ENCODE results near the gene ASTN2.

ASTN2 gene

GRCh38 chr9:116629634-116630033, 785.2 kb downstream of the ASTN2 start:
- H3K4me3 ChIP-seq (ENCODE audit: low read depth, low read length): no peak overlapping the region
- TF ChIP-seq CTCF (IDR thresholded peaks at IDR 0.05; ENCODE audit: low read depth, low read length): no peak

DNA sequence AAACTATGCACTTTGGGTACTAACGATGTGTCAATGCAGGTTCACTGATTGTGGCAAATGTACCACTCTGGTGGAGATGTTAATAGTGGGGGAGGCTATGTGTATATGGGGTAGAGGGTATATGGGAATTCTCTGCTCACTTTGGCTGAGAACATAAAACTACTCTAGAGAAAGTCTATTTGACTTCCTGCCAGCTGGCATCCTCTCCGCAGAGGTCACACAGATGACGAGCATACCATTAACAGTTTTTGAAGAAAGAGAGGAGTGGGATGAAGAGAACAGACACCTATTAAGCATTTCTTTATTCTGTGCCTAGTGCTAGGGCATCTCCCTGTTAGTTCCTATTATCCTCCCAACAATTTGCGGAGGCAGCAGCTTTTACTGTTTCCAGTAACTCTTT, 786.1 kb downstream of the ASTN2 start:
- H3K4me3 ChIP-seq (ENCODE audit: low read depth, low read length): no peak overlapping the region
- TF ChIP-seq CTCF (IDR thresholded peaks at IDR 0.05; ENCODE audit: low read depth, low read length): no peak

- H3K4me3 ChIP-seq (ENCODE audit: low read depth, low read length): no peak overlapping the region
- TF ChIP-seq CTCF (IDR thresholded peaks at IDR 0.05; ENCODE audit: low read depth, low read length): no peak
These were observed 787.4 kb downstream of the ASTN2 start for GRCh38 chr9:116627433-116627832.

DNA sequence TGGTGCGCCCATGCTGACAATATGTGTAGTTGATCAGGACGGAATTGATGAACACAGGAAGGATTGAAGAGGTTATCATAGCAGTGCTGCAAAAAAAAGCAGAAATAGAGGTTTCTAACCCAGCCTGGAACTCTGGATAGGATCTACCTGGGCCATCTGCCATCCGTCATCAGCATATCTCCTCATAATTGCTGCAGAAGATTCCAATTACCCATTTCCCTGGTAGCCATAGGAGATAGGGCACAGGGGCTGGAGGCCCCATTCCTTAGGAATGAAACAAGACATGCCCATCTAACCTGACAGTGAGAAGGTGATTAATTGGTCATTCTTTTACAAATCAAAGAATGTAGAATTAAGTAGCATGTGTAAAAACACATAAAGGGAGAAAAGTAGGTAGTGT, 788.1 kb downstream of the ASTN2 start:
- H3K4me3 ChIP-seq (ENCODE audit: low read depth, low read length): no peak overlapping the region
- TF ChIP-seq CTCF (IDR thresholded peaks at IDR 0.05; ENCODE audit: low read depth, low read length): no peak

DNA sequence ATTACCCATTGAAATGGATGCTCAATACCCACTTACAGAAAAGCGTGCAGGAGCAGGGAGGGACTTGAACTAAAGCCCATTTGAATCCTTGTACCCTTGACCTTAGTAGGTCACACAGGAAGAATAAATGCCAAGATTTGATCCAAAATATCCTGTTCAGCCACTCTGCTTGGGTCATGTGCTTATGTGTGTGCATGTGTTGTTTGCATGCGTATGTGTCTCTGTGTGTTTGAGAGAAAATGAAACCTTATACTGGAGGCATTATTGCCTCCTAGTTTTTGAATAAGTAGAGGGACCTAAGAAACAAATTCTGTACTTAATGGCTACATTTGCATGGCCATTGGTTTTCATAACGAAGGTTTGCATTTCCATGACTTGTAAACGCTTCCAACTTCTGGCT, 791.1 kb downstream of the ASTN2 start:
- no peak overlapping the region for H3K4me3 ChIP-seq (ENCODE audit: low read depth, low read length)
- TF ChIP-seq CTCF (IDR thresholded peaks at IDR 0.05; ENCODE audit: low read depth, low read length): no peak

DNA sequence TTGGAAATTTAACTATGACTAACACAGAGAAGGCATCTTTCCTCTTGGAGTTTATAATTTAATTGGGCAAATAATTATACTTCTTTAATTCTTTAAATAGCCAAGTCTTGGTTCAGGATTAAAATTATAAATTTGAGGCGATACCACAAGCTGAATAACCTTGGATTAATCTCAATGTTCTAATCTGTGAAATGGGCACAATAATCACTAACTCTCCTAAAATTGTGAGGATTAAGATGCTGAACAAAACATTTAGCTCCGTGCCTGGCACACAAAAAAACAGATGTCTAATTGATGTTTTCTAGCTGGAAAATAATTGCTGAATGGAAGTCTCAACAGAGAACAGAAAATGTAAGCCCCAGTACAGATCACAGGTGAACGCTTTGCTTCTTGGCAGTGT, 797.5 kb downstream of the ASTN2 start:
- TF ChIP-seq CTCF (IDR thresholded peaks at IDR 0.05; ENCODE audit: low read depth, low read length): no peak
- H3K4me3 ChIP-seq (ENCODE audit: low read depth, low read length): no peak overlapping the region

GRCh38 chr9:116616304-116616914, 798.4 kb downstream of the ASTN2 start:
- no peak for TF ChIP-seq CTCF (IDR thresholded peaks at IDR 0.05; ENCODE audit: low read depth, low read length)
- H3K4me3 ChIP-seq (ENCODE audit: low read depth, low read length): no peak overlapping the region
